NCI-H2196 treated with DMSO at 0.1 percent for 48 hours (cell line): Measurements from ENCODE around the gene ILF2.
"Not testable (repeated sequence)": the region's sequence is repeated elsewhere in the genome, so short reads cannot be mapped to it uniquely, and the experiment has no call there.

Experiments
- DNase-seq: peaks from one replicate; lab custom pipeline; 2025; ENCODE audit not compliant: unreplicated experiment; lab: John Stamatoyannopoulos, UW

Gene ILF2

DNA sequence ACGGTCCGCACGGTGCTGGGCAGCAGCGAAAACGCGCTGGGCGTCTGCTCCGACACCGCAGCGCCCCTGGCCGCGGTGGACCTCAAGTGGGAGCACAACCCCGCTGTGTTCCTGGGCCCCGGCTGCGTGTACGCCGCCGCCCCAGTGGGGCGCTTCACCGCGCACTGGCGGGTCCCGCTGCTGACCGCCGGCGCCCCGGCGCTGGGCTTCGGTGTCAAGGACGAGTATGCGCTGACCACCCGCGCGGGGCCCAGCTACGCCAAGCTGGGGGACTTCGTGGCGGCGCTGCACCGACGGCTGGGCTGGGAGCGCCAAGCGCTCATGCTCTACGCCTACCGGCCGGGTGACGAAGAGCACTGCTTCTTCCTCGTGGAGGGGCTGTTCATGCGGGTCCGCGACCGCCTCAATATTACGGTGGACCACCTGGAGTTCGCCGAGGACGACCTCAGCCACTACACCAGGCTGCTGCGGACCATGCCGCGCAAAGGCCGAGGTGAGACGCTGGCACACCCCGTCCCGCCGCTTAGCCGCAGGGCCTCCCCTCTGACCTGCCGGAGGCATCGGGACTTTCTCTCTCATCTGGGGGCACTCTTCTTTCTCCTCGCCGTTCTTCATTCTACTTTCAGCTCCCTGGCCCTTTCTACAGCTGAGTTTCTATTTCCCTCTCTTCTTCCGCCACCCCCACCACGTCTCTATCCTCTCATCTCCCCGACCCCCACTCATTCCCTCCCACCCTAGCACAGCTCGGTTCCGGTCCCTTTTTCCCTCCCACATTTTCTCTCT, 8.7 kb upstream of the ILF2 start:
- DNase-seq = no peak

DNA sequence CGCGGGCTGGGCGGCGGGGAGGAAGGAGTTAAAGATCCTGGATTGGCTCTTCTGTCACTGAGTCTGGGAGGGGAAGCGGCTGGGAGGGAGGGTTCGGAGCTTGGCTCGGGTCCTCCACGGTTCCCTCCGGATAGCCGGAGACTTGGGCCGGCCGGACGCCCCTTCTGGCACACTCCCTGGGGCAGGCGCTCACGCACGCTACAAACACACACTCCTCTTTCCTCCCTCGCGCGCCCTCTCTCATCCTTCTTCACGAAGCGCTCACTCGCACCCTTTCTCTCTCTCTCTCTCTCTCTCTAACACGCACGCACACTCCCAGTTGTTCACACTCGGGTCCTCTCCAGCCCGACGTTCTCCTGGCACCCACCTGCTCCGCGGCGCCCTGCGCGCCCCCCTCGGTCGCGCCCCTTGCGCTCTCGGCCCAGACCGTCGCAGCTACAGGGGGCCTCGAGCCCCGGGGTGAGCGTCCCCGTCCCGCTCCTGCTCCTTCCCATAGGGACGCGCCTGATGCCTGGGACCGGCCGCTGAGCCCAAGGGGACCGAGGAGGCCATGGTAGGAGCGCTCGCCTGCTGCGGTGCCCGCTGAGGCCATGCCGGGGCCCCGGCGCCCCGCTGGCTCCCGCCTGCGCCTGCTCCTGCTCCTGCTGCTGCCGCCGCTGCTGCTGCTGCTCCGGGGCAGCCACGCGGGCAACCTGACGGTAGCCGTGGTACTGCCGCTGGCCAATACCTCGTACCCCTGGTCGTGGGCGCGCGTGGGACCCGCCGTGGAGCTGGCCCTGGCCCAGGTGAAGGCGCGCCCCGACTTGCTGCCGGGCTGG, 7.9 kb upstream of the ILF2 start, which contains the start of gene NPR1:
NPR1 (plus strand) TSS at position 170 of the 818 bp plus-strand sequence; CDS start at position 591, 421 bp downstream.
- no peak for DNase-seq

GRCh38 chr1:153677718-153678518, 7.1 kb upstream of the ILF2 start:
- peak; percentile 7 for DNase-seq

DNA sequence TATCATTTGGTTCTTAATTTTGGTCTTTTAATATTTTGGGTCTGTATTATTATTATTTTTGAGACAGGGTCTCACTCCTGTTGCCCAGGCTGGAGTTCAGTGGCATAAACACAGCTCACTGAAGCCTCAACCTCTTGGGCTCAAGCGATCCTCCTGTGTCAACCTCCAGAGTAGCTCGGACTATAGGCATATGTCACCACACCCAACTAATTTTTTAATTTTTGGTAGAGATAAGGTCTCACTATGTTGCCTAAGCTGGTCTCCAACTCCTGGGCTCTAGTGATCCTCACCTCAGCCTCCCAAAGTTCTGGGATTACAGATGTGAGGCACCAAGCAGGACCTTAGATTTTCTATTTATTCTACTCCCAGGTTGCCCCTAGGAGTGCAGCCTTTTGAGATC, 2.7 kb upstream of the ILF2 start:
- no peak for DNase-seq

GRCh38 chr1:153671628-153672353, 998 bp upstream of the ILF2 start:
- peak; percentile 63 for DNase-seq

- no peak for DNase-seq
Measured at GRCh38 chr1:153670257-153670858, 435 bp downstream of the ILF2 start.

GRCh38 chr1:153669606-153670005, 1.2 kb downstream of the ILF2 start:
- DNase-seq = no peak

DNA sequence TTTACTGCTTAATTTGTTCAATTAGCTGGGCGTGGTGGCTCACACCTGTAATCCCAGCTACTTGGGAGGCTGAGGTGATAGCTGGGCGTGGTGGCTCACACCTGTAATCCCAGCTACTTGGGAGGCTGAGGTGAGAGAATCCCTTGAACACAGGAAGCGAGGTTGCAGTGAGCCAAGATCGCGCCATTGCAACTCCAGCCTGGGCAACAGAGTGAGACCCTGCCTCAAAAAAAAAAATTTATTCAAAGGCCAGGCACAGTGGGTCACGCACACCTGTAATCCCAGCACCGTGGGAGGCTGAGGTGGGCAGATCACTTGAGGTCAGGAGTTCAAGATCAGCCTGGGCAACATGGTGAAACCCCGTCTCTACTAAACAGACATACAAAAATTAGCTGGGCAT, 2.1 kb downstream of the ILF2 start:
- DNase-seq = not testable (repeated sequence)

DNA sequence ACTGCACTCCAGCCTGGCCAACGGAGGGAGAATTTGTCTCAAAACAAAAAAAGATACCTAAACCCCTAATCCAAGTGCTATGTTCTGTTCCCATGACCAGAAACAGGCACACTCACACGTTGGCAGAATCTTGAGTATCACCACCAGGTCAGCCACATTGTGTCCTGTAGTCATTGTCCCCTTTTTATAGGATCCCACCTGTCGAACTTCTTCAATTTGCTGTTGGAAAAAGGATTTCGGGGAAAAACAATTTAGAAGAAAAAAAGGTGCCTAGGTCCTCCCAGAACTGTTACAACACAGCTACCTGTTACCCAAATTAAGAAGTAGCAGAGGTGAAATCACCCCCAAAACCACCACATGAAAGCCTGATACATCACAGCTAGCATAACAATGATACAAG, 3.4 kb downstream of the ILF2 start:
- no peak for DNase-seq

DNA sequence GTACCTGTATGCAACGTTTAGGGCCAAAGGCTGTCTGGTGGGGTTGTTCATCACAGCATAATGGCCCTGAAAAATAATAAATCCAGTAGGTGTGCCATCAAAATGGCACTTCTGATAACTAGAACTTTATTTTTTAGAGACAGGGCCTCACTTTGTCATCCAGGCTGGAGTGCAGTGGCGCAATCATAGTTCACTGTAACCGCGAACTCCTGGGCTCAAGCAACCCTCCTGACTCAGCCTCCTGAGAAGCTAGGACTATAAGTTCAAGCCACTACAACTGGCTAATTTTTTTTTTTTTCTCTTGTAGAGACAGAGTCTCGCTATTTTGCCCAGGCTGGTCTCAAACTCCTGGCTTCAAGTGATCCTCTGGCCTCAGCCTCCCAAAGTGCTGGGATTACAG, 7.6 kb downstream of the ILF2 start:
- no peak for DNase-seq

- no peak for DNase-seq
Measured at GRCh38 chr1:153662269-153662668, 8.5 kb downstream of the ILF2 start.

DNA sequence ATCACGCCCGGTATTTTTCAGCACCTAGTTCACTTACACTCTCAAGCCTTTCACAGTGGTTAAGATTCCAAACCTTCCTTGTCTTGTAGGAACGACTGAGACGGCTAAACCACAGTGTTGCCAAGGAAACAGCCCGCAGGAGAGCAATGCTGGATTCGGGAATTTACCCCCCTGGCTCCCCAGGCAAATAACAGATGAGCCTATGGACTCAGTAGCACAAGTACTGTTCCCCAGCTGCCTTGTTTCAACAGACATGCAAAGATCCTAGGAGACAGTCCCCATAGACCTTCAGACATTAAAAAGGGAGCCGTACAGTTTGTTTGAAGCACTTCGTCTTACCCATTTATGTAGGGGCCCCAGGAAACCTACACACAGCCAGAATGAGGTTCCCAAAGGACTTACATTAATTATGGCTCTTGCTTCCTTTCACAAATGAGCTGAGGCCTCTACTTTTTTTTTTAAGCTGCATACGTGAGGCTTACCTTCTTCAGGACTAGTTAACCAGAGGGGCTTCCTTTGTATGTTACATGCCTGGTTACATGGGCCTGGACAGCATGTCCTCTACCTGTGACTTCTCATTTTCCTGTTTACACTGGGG, 9.6 kb downstream of the ILF2 start:
- no peak for DNase-seq

- no peak for DNase-seq
Measured at GRCh38 chr1:153659656-153660055, 11.1 kb downstream of the ILF2 start.

GRCh38 chr1:153659175-153659534, 11.6 kb downstream of the ILF2 start:
- DNase-seq = no peak

- DNase-seq = peak; percentile 83
Measured at GRCh38 chr1:153658400-153659174, 12.2 kb downstream of the ILF2 start, which contains the start of gene SNAPIN. Gene SNAPIN, plus strand, starts transcription at chr1:153658703. Its CDS starts 41 bp downstream, at chr1:153658744.

DNA sequence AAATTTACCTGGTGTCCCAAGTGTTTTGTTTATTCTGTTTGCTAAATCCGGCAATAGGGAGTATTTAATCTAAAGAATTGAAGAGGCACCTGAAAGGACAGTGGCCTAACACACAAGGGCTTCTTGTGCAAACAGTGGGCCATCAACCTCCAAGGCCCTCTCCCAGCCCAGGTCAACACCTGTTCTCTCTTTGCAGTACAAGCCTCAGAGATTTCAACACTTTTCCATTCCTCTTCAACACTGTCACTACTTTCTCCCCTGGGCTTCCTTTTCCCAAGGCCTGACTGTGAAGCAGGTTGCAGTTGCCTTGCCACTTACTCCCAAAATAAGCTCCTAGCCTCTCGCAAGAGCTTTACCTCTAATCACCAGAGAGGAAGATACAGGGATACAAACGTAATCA, 15.5 kb downstream of the ILF2 start:
- peak; percentile 35 for DNase-seq

- no peak for DNase-seq
Measured at GRCh38 chr1:153652805-153653500, 17.8 kb downstream of the ILF2 start.

- no peak for DNase-seq
Measured at GRCh38 chr1:153651771-153652170, 19.0 kb downstream of the ILF2 start.

GRCh38 chr1:153649863-153650235, 20.9 kb downstream of the ILF2 start:
- DNase-seq = peak; percentile 82
